Stomach (tissue), 9 donors: ENCODE measurements around the gene LSM14A. TPM values are rescaled to one million over a fixed set of nuclear protein-coding genes. Genes with fewer than 3 reads are reported as not detected.
"Not testable (repeated sequence)": the region's sequence is repeated elsewhere in the genome, so short reads cannot be mapped to it uniquely, and the experiment has no call there.

ENCODE experiments used
- DNase-seq, 2 donors: peaks; one replicate each; pipeline versions ENCODE4 v3.0.0 to v3.0.0-alpha.2; 2013 to 2019
- H3K27ac ChIP-seq, 5 donors: fragments of 200-600 bp in 4 of 5; sonication (generic) in 4 of 5; one replicate each; pipeline ENCODE4 v1.5.1; 2013 to 2019; ENCODE audit warnings: mild to moderate bottlenecking in 1 of 5, moderate library complexity in 1 of 5
- H3K27me3 ChIP-seq, 3 donors: fragments of 200-600 bp; sonication (generic); one replicate each; pipeline ENCODE4 v1.5.1; 2017 to 2019; ENCODE audit warnings: mixed run types in 1 of 3
- H3K36me3 ChIP-seq, 4 donors: fragments of 200-600 bp; sonication (generic); 1 replicate in 3 of 4; 2 replicates in 1 of 4; pipeline ENCODE4 v1.5.1; 2016 to 2019
- H3K4me1 ChIP-seq, 4 donors: fragments of 200-600 bp; sonication (generic); one replicate each; pipeline ENCODE4 v1.5.1; 2016 to 2019
- H3K4me3 ChIP-seq, 4 donors: fragments of 200-600 bp; sonication (generic) in 3 of 4; one replicate each; pipeline ENCODE4 v1.5.1; 2016 to 2019; ENCODE audit warnings: mild to moderate bottlenecking in 1 of 4
- H3K9me3 ChIP-seq, 4 donors: fragments of 200-600 bp; sonication (generic); one replicate each; pipeline ENCODE4 v1.5.1; 2016 to 2019
- EP300 ChIP-seq: sonication (generic); formaldehyde crosslinking; IDR thresholded peaks from one replicate; pipeline ENCODE4 v1.6.1; 2017; ENCODE audit warnings: antibody characterized with exemption
- POLR2A ChIP-seq, 4 donors: fragments of 450-650 bp; IDR thresholded peaks; one replicate each; pipeline ENCODE4 v1.6.1; 2016; ENCODE audit warnings: antibody characterized with exemption in 4 of 4, control low read depth in 2 of 4, mild to moderate bottlenecking in 1 of 4, moderate library complexity in 1 of 4
- POLR2AphosphoS5 ChIP-seq, 3 donors: sonication (generic); formaldehyde crosslinking; IDR thresholded peaks; one replicate each; pipeline ENCODE4 v1.6.1; 2016; ENCODE audit warnings: antibody characterized with exemption in 3 of 3
- WGBS, 5 donors: extraction: QIAGEN DNeasy Blood & Tissue Kit in 3 of 5; methylation state at CpG; one replicate each; pipeline versions ENCODE4 v1.1.5 to v1.1.7; 2013 to 2018; 5-methylcytosine and 5-hydroxymethylcytosine counted together
- intact Hi-C: fragments of 100-400 bp; cut with DNase I; formaldehyde crosslinking; loops from one replicate; pipeline ENCODE4 v1.15.1; 2023; ENCODE audit warnings: low total_unique reads
- polyA plus RNA-seq, 3 donors: library from polyadenylated mRNA; stranded (reverse); fragments of 200-250 nt; gene quantifications; one replicate each; pipeline ENCODE4 v1.2.3, GENCODE V29; 2013
- total RNA-seq, 5 donors: library from RNA; depleted of rRNA; stranded (reverse); fragments of >200 nt; gene quantifications; one replicate each; pipeline versions ENCODE4 v1.1.0 to v1.2.3, GENCODE V29; 2014 to 2016
- TF ChIP-seq, protein P1 (sequence below), 7 experiments: fragments of 450-650 bp in 4 of 7; fragments of 200-600 bp in 3 of 7; sonication (generic) in 3 of 7; IDR thresholded peaks; one replicate each; pipeline ENCODE4 v1.5.1; 2016 to 2019; ENCODE audit warnings: antibody characterized with exemption in 7 of 7, control low read depth in 2 of 7, mild to moderate bottlenecking in 1 of 7
- donor health status: healthy with polysubstance abuse.
- donor health status: Bipolar disorder and iron deficiency.
- donor health status: healthy.

LSM14A gene
- total and polyA plus RNA-seq, 8 donors: 38.4 to 227 (median 111) TPM

DNA sequence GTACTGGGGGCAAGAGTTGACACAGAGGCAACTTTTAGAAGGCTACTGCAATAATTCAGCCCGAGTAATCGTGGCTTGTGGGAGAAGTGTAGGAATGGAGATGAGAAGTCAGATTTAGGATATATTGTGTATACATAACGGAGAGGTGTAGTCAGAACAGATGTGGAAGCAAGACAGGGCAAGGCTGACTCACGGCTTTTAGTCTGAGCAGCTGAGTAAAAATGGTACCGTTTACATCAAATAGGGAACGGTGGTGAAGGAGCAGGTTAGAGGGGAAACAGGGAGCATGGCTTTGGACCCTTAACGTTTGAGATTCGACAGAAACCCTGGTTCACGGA, 796 bp upstream of the LSM14A start:
- TF ChIP-seq, protein P1, sequence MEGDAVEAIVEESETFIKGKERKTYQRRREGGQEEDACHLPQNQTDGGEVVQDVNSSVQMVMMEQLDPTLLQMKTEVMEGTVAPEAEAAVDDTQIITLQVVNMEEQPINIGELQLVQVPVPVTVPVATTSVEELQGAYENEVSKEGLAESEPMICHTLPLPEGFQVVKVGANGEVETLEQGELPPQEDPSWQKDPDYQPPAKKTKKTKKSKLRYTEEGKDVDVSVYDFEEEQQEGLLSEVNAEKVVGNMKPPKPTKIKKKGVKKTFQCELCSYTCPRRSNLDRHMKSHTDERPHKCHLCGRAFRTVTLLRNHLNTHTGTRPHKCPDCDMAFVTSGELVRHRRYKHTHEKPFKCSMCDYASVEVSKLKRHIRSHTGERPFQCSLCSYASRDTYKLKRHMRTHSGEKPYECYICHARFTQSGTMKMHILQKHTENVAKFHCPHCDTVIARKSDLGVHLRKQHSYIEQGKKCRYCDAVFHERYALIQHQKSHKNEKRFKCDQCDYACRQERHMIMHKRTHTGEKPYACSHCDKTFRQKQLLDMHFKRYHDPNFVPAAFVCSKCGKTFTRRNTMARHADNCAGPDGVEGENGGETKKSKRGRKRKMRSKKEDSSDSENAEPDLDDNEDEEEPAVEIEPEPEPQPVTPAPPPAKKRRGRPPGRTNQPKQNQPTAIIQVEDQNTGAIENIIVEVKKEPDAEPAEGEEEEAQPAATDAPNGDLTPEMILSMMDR (IDR thresholded peaks at IDR 0.05): no peak
- TF ChIP-seq POLR2AphosphoS5 (IDR thresholded peaks at IDR 0.05) (no peak), EP300 (no peak), POLR2A (IDR thresholded peaks at IDR 0.05) (no peak)
- DNase-seq: no peak
- Histone ChIP-seq H3K27ac (peak overlapping the region; percentile 95 to 99 (median 99)), H3K27me3 (no peaks in the 10 kb centered on the region), H3K36me3 (no peaks in the 10 kb centered on the region), H3K4me3 (peak overlapping the region; percentile 69 to 98 (median 92)), H3K9me3 (no peaks in the 10 kb centered on the region), H3K4me1 (peaks cover 30 to 45% (median 40%) of the 10 kb centered on the region in 4 donors)
- 16 to 26% (median 23%) methylated on average over 9 of the region's 9 CpGs for WGBS, 5 donors
- intact Hi-C loops: no loop called here

DNA sequence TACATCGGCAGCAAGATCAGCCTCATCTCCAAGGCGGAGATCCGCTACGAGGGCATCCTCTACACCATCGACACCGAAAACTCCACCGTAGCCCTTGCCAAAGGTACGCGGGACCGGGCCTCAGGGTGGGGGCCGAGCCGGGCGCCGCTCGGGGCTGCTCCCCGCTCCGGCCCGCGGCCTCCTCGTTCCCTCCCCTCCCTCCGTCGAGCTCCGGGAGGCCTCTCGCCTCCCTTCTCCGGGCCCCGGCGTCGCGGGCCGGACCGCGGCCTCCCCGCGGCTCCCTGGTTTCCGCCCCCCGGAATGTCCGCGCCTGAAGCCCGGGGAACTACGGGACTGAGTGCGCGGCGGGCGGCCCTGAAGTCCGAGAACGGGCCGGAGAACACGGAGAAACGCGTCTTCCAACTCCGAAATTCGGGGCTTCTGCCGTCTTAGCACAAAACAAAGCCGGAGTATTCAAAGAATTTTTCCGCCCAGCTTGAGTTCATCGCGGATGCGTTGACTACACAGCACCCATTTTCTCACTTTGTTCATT, 423 bp downstream of the LSM14A start:
- H3K9me3 ChIP-seq: no peaks in the 10 kb centered on the region
- 0 to 1% (median 0%) methylated on average over 22 to 58 of the region's 58 CpGs for WGBS, 5 donors
- DNase-seq: no peak
- no peaks in the 10 kb centered on the region for H3K36me3 ChIP-seq
- intact Hi-C loops: no loop called here
- H3K27me3 ChIP-seq: no peaks in the 10 kb centered on the region
- TF ChIP-seq POLR2AphosphoS5 (IDR thresholded peaks at IDR 0.05) (no peak), EP300 (no peak), POLR2A (IDR thresholded peaks at IDR 0.05) (no peak)
- TF ChIP-seq, protein P1 (IDR thresholded peaks at IDR 0.05): no peak
- H3K4me1 ChIP-seq: peaks cover 42 to 57% (median 52%) of the 10 kb centered on the region in 4 donors
- H3K27ac ChIP-seq: peak overlapping the region; percentile 95 to 99 (median 99)
- peak overlapping the region; percentile 69 to 98 (median 92) for H3K4me3 ChIP-seq

DNA sequence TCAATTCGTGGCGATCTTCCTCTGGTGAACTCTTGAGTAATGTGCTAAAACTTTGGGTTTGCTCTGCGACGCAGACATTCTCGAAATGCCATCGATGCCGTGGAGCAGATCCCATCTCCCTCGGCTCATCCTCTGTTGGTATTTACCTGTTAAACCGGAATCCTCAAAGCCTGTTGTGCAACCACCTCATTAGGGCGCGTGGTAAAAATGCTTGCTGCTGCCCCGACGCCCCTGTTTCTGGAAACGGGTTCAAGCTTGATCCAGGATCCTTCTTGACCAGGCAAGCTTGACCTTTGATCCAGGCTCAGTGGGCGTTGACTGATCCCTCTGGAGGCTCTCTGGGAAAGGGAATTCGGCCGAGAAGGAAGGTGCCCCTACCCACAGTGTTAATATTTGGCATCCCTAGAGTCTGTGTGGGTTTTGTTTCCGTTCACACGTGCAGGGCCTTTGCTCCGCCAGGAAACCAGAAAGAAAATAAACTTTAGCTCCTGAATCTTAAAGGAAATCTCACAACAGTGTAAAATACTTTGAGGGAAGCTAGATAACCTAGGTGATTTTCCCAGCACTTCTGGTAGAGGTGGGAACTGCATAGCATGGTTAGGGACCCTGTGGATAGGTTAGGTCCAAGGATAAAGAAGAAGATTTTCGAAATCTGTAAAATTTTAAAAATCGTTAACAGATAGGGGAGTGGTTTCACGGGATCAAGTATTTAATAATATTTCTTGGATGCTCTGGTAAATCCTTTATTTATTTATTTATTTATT, 1.1 kb downstream of the LSM14A start:
- Histone ChIP-seq H3K36me3 (no peaks in the 10 kb centered on the region), H3K27ac (peak overlapping the region; percentile 95 to 99 (median 99)), H3K4me3 (peak overlapping the region; percentile 69 to 98 (median 92)), H3K4me1 (peaks cover 48 to 64% (median 59%) of the 10 kb centered on the region in 4 donors), H3K9me3 (no peaks in the 10 kb centered on the region), H3K27me3 (no peaks in the 10 kb centered on the region)
- TF ChIP-seq POLR2AphosphoS5 (IDR thresholded peaks at IDR 0.05): no peak
- TF ChIP-seq, protein P1 (IDR thresholded peaks at IDR 0.05): peak in 1 of 7 experiments; percentile 16
- WGBS, 5 donors: 1 to 3% (median 2%) methylated on average over 23 of the region's 23 CpGs
- intact Hi-C loops: no loop called here
- DNase-seq: peak; percentile 34 to 73

DNA sequence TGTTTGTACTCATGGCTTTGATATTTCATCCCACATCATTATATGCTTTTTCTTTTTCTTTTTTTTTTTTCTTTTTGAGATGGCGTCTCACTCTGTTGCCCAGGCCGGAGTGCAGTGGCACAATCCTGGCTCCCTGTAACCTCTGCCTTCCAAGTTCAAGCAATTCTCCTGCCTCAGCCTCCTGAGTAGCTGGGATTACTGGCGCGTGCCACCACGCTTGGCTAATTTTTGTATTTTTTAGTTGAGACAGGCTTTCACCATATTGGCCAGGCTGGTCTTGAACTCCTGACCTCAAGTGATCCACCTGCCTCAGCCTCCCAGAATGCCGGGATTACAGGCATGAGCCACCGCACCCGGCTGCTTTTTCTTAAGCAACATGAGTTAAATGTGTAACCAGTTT, 2.9 kb downstream of the LSM14A start:
- peak overlapping the region in 2 of 4 donors; percentile 20 to 69 for H3K4me3 ChIP-seq
- WGBS, 5 donors: 68 to 80% (median 75%) methylated on average over 8 of the region's 8 CpGs
- H3K36me3 ChIP-seq, intact Hi-C loops, H3K27me3 ChIP-seq, H3K9me3 ChIP-seq, DNase-seq: not testable (repeated sequence)
- peaks cover 56 to 82% (median 77%) of the 10 kb centered on the region in 4 donors for H3K4me1 ChIP-seq
- peak overlapping the region in 3 of 5 donors; percentile 29 to 99 (median 46) for H3K27ac ChIP-seq

DNA sequence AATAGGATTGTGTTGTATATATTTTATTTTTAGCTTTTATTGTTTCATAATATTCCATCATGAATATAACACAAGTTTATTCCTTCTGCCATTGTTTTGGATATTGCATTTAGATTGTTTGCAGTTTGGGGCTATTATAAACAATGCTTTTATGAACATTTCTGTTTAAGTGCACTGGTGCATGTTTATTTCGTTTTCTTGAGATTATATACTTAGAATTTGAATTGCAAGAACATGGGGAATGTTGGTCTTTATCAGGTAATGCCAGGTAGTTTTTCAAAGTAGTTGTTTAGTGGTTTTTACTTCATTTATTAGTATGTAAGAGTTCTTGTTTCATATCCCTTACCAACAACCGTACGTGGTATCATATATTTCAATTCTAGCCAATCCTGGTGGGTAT, 4.3 kb downstream of the LSM14A start:
- H3K4me1 ChIP-seq: peaks cover 62 to 90% (median 85%) of the 10 kb centered on the region in 4 donors
- H3K27ac ChIP-seq: peak overlapping the region in 1 of 5 donors; percentile 47
- H3K9me3 ChIP-seq: no peaks in the 10 kb centered on the region
- intact Hi-C loops: no loop called here
- H3K36me3 ChIP-seq: peaks cover 0 to 8% (median 3%) of the 10 kb centered on the region in 4 donors
- H3K4me3 ChIP-seq: peak overlapping the region in 2 of 4 donors; percentile 20 to 69
- no peak for DNase-seq
- TF ChIP-seq, protein P1 (IDR thresholded peaks at IDR 0.05): no peak
- no peak for TF ChIP-seq POLR2A (IDR thresholded peaks at IDR 0.05)
- TF ChIP-seq POLR2AphosphoS5 (IDR thresholded peaks at IDR 0.05): no peak
- TF ChIP-seq EP300: no peak
- H3K27me3 ChIP-seq: no peaks in the 10 kb centered on the region
- WGBS, 5 donors: 31 to 52% (median 33%) methylated on average over 3 of the region's 3 CpGs
